ENCODE results near the gene ZNF598. TPM values are rescaled to one million over a fixed set of nuclear protein-coding genes. Genes with fewer than 3 reads are reported as not detected.
"Not testable (repeated sequence)": the region's sequence is repeated elsewhere in the genome, so short reads cannot be mapped to it uniquely, and the experiment has no call there.

The ZNF598 gene
- total and polyA plus RNA-seq, 4 experiments from 2014 or later, result 3.1 to 49.8 (median 29.3) TPM

DNA sequence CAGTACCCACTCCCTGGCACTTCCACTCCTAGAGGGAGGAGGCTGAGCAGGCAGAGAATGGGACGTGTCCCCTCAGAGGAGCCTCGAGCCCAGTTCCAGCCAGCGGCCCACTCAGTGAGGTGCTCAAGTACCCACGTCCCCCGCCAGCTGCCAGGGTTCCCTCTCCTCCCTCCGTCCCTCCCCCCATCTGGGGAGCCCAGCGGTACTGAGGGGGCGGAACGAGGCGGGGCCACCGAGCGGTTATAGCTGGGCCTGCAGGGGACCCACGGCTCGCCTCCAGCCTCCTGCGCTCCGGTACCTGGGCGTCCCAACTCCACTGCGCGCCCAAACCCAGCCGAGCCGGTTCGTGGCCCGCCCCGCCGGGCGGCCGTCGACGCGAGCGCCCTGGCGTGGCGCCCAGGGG is 9.9 kb upstream of the ZNF598 start, which contains the start of gene NPW:
TSS of gene NPW (plus strand) at position 268 of the 403 bp plus-strand sequence.
- no peaks in the 10 kb centered on the region for H3K36me3 ChIP-seq (ENCODE audit: insufficient read depth, low read length)
- no peak within 1 kb of the TSS for H3K4me3 ChIP-seq (ENCODE audit: low read length in 2 of 2)
- peaks cover 12% of the 10 kb centered on the region for H3K27me3 ChIP-seq (ENCODE audit: insufficient read depth, low read length)
- Mint-ChIP-seq H3K4me3 (peak within 1 kb of the TSS in 2 of 8 donors; percentile 30 to 35), H3K36me3 (no peaks in the 10 kb centered on the region), H3K27ac (no peak within 1 kb of the TSS), H3K9me3 (no peaks in the 10 kb centered on the region), H3K4me1 (peaks cover 5 to 16% (median 10%) of the 10 kb centered on the region in 4 donors), H3K27me3 (peaks cover 17 to 20% of the 10 kb centered on the region in 2 donors)
- CTCF ChIA-PET (ENCODE audit: partially characterized antibody), result interaction anchor here (3.8 kb wide), 1 partner anchor 121 kb away, joined by 74 read pairs; no protein-coding TSS in a partner anchor
- no peaks in the 10 kb centered on the region for H3K9me3 ChIP-seq (ENCODE audit: control insufficient read depth in 1 of 2, low read length in 2 of 2)
- POLR2A ChIA-PET (ENCODE audit: partially characterized antibody), result interaction anchor here (1.1 kb wide), 1 partner anchor 9 kb away, joined by 5 read pairs; no protein-coding TSS in a partner anchor
- no peak for DNase-seq
- H3K4me1 ChIP-seq (ENCODE audit: insufficient read depth, low read length), result peaks cover 14% of the 10 kb centered on the region
- no peak within 1 kb of the TSS for H3K27ac ChIP-seq (ENCODE audit: low read depth, low read length)
- intact Hi-C loops (cut with micrococcal nuclease), result no loop called here

GRCh38 chr16:2016407-2016922 is 6.8 kb upstream of the ZNF598 start:
- Histone ChIP-seq H3K9me3 (ENCODE audit: control insufficient read depth in 1 of 2, low read length in 2 of 2) (no peaks in the 10 kb centered on the region), H3K4me1 (ENCODE audit: insufficient read depth, low read length) (no peaks in the 10 kb centered on the region), H3K36me3 (ENCODE audit: insufficient read depth, low read length) (no peaks in the 10 kb centered on the region), H3K27ac (ENCODE audit: low read depth, low read length) (no peak overlapping the region), H3K27me3 (ENCODE audit: insufficient read depth, low read length) (peaks cover 9% of the 10 kb centered on the region), H3K4me3 (ENCODE audit: low read length in 2 of 2) (no peak overlapping the region)
- no peak overlapping the region for H3K4me3 Mint-ChIP-seq
- intact Hi-C loops (cut with micrococcal nuclease), result no loop called here
- no peaks in the 10 kb centered on the region for H3K36me3 Mint-ChIP-seq
- ChIA-PET POLR2A (ENCODE audit: partially characterized antibody) (no interaction called here), CTCF (ENCODE audit: partially characterized antibody) (interaction anchor here (0.9 to 1.6 kb wide), 4 partner anchors 12 to 134 kb away, joined by 3 to 7 read pairs (median 4); no protein-coding TSS in a partner anchor)
- no peak for DNase-seq
- H3K27me3 Mint-ChIP-seq, result peaks cover 8 to 13% of the 10 kb centered on the region in 2 donors
- no peak overlapping the region for H3K27ac Mint-ChIP-seq
- H3K4me1 Mint-ChIP-seq, result peaks cover 0 to 2% (median 0%) of the 10 kb centered on the region in 4 donors
- no peaks in the 10 kb centered on the region for H3K9me3 Mint-ChIP-seq

GRCh38 chr16:2015947-2016208 is 6.3 kb upstream of the ZNF598 start:
- ChIA-PET CTCF (ENCODE audit: partially characterized antibody) (interaction anchor here (0.9 to 1.1 kb wide), 2 partner anchors 125 to 135 kb away, joined by 3 to 7 read pairs; no protein-coding TSS in a partner anchor), POLR2A (ENCODE audit: partially characterized antibody) (no interaction called here)
- H3K36me3 Mint-ChIP-seq, result no peaks in the 10 kb centered on the region

DNA sequence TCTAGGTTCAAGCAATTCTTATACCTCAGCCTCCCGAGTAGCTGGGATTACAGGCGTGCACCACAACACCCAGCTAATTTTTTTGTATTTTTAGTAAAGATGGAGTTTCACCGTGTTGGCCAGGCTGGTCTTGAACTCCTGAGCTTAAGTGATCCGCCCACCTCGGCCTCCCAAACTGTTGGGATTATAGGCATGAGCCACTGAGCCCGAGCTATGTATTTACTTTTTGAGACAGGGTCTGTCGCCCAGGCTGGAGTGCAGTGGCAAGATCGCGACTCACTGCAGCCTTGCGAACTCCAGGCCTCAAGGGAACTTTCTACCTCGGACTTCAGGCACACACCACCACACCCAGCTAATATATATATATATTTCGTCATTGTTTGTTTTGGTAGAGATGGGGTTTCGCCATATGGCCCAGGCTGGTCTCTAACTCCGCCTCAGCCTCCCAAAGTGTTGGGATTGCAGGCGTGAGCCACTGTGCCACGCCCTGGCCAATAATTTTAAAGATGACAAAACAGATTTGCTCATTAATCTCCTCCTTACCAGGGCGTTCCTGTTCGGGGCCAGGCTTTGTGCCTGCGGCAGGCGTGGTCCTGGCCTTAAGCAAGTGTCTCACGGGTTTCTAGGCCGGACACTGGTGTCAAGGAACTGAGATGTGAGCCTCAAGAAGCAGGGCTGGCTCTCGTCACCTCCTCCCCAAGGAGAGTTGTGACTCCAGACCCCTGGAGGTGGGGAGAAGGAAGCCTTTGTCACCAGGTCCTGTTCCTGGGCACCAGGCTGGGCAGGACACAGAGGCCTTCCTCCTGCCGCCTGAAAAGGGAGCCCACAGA is 5.7 kb upstream of the ZNF598 start:
- H3K27ac ChIP-seq (ENCODE audit: low read depth, low read length), result no peak overlapping the region
- POLR2A ChIA-PET (ENCODE audit: partially characterized antibody), result no interaction called here
- intact Hi-C loops (cut with micrococcal nuclease), result no loop called here

More at GRCh38 chr16:2015947-2016208, 6.3 kb upstream of the ZNF598 start:
- intact Hi-C loops (cut with micrococcal nuclease), result no loop called here
- peaks cover 0 to 2% (median 0%) of the 10 kb centered on the region in 4 donors for H3K4me1 Mint-ChIP-seq
- no peaks in the 10 kb centered on the region for H3K36me3 ChIP-seq (ENCODE audit: insufficient read depth, low read length)
- H3K27me3 ChIP-seq (ENCODE audit: insufficient read depth, low read length), result peaks cover 8% of the 10 kb centered on the region
- H3K27me3 Mint-ChIP-seq, result peaks cover 8 to 11% of the 10 kb centered on the region in 2 donors
- H3K4me1 ChIP-seq (ENCODE audit: insufficient read depth, low read length), result no peaks in the 10 kb centered on the region
- no peak overlapping the region for H3K27ac Mint-ChIP-seq
- H3K4me3 Mint-ChIP-seq, result no peak overlapping the region
- H3K27ac ChIP-seq (ENCODE audit: low read depth, low read length), result no peak overlapping the region
- no peak overlapping the region for H3K4me3 ChIP-seq (ENCODE audit: low read length in 2 of 2)
- H3K9me3 ChIP-seq (ENCODE audit: control insufficient read depth in 1 of 2, low read length in 2 of 2), result no peaks in the 10 kb centered on the region
- no peaks in the 10 kb centered on the region for H3K9me3 Mint-ChIP-seq
- no peak for DNase-seq

GRCh38 chr16:2013527-2013926 is 3.9 kb upstream of the ZNF598 start:
- H3K36me3 Mint-ChIP-seq, result peaks cover 0 to 2% of the 10 kb centered on the region in 2 donors
- ChIA-PET CTCF (ENCODE audit: partially characterized antibody) (interaction anchor here (0.9 to 2.5 kb wide), 5 partner anchors 9 to 141 kb away, joined by 3 to 11 read pairs (median 7); no protein-coding TSS in a partner anchor), POLR2A (ENCODE audit: partially characterized antibody) (interaction anchor here (2.2 kb wide), 1 partner anchor 141 kb away, joined by 6 read pairs; the partner anchor contains the start of gene TRAF7)
- H3K36me3 ChIP-seq (ENCODE audit: insufficient read depth, low read length), result no peaks in the 10 kb centered on the region
- H3K27ac Mint-ChIP-seq, result no peak overlapping the region
- H3K27ac ChIP-seq (ENCODE audit: low read depth, low read length), result no peak overlapping the region
- H3K9me3 ChIP-seq (ENCODE audit: control insufficient read depth in 1 of 2, low read length in 2 of 2), result no peaks in the 10 kb centered on the region
- peaks cover 1 to 3% of the 10 kb centered on the region in 2 donors for H3K27me3 Mint-ChIP-seq
- H3K4me3 Mint-ChIP-seq, result no peak overlapping the region
- H3K4me1 ChIP-seq (ENCODE audit: insufficient read depth, low read length), result peaks cover 16% of the 10 kb centered on the region
- H3K4me1 Mint-ChIP-seq, result peaks cover 8 to 13% (median 9%) of the 10 kb centered on the region in 4 donors
- H3K4me3 ChIP-seq (ENCODE audit: low read length in 2 of 2), result no peak overlapping the region
- no peak for DNase-seq
- H3K27me3 ChIP-seq (ENCODE audit: insufficient read depth, low read length), result no peaks in the 10 kb centered on the region
- no peaks in the 10 kb centered on the region for H3K9me3 Mint-ChIP-seq
- intact Hi-C loops (cut with micrococcal nuclease), result no loop called here

More for the DNA sequence above, 5.7 kb upstream of the ZNF598 start:
- CTCF ChIA-PET (ENCODE audit: partially characterized antibody), result interaction anchor here (1.0 to 1.2 kb wide), 4 partner anchors 11 to 125 kb away, joined by 3 to 7 read pairs (median 3); no protein-coding TSS in a partner anchor
- Histone ChIP-seq H3K4me3 (ENCODE audit: low read length in 2 of 2) (no peak overlapping the region), H3K36me3 (ENCODE audit: insufficient read depth, low read length) (no peaks in the 10 kb centered on the region), H3K4me1 (ENCODE audit: insufficient read depth, low read length) (peaks cover 4% of the 10 kb centered on the region), H3K9me3 (ENCODE audit: control insufficient read depth in 1 of 2, low read length in 2 of 2) (no peaks in the 10 kb centered on the region), H3K27me3 (ENCODE audit: insufficient read depth, low read length) (peaks cover 2% of the 10 kb centered on the region)
- no peaks in the 10 kb centered on the region for H3K36me3 Mint-ChIP-seq
- no peak for DNase-seq
- H3K27me3 Mint-ChIP-seq, result peaks cover 8% of the 10 kb centered on the region in 2 donors
- H3K4me3 Mint-ChIP-seq, result no peak overlapping the region
- H3K9me3 Mint-ChIP-seq, result no peaks in the 10 kb centered on the region
- H3K4me1 Mint-ChIP-seq, result peaks cover under 1 to 2% (median 2%) of the 10 kb centered on the region in 4 donors
- H3K27ac Mint-ChIP-seq, result no peak overlapping the region

- H3K36me3 Mint-ChIP-seq; H3K27me3 ChIP-seq (ENCODE audit: insufficient read depth, low read length); H3K36me3 ChIP-seq (ENCODE audit: insufficient read depth, low read length); H3K9me3 ChIP-seq (ENCODE audit: control insufficient read depth in 1 of 2, low read length in 2 of 2); H3K27me3 Mint-ChIP-seq; H3K4me3 ChIP-seq (ENCODE audit: low read length in 2 of 2); H3K4me3 Mint-ChIP-seq; DNase-seq; intact Hi-C loops (cut with micrococcal nuclease); H3K9me3 Mint-ChIP-seq; H3K27ac ChIP-seq (ENCODE audit: low read depth, low read length): not testable (repeated sequence)
- ChIA-PET CTCF (ENCODE audit: partially characterized antibody) (interaction anchor here (0.7 to 2.5 kb wide), 3 partner anchors 8 to 143 kb away, joined by 3 to 11 read pairs (median 6); no protein-coding TSS in a partner anchor), POLR2A (ENCODE audit: partially characterized antibody) (interaction anchor here (0.6 to 1.5 kb wide), 3 partner anchors 143 to 1483 kb away, joined by 3 read pairs; partner anchors contain the start of gene TRAF7)
- peak overlapping the region in 1 of 7 donors; percentile 60 for H3K27ac Mint-ChIP-seq
- peaks cover 34% of the 10 kb centered on the region for H3K4me1 ChIP-seq (ENCODE audit: insufficient read depth, low read length)
- H3K4me1 Mint-ChIP-seq, result peaks cover 18 to 31% (median 24%) of the 10 kb centered on the region in 4 donors
Measured at GRCh38 chr16:2011726-2012125, 2.1 kb upstream of the ZNF598 start.

All from CD4-positive, alpha-beta memory T cell (primary cell).